RWPE2 (cell line): ENCODE measurements around the gene FAAP20.

Experiments
- ATAC-seq: fragments of 200-7000 bp; cut with Tn5 transposase; 3 replicates; pipeline ENCODE4 v1.9.1; 2021; ENCODE audit warnings: low read depth
- DNase-seq: peaks from one replicate; pipeline ENCODE4 v3.0.0-alpha.2; 2020; ENCODE audit warnings: low spot score
- H3K27ac ChIP-seq: fragments of 450-650 bp; 2 replicates; pipeline ENCODE4 v1.5.1; 2017; ENCODE audit warnings: mild to moderate bottlenecking; ENCODE audit not compliant: poor library complexity, severe bottlenecking
- H3K27me3 ChIP-seq: fragments of 250-450 bp; sonication (Bioruptor Pico); 2 replicates; pipeline ENCODE4 v1.5.1; 2021; ENCODE audit warnings: mild to moderate bottlenecking, moderate library complexity; ENCODE audit not compliant: insufficient read depth, poor library complexity, severe bottlenecking
- H3K36me3 ChIP-seq: fragments of 250-450 bp; sonication (Bioruptor Pico); 2 replicates; pipeline ENCODE4 v1.5.1; 2020; ENCODE audit warnings: low read depth, mild to moderate bottlenecking, moderate library complexity
- H3K4me1 ChIP-seq: fragments of 250-450 bp; sonication (Bioruptor Pico); 2 replicates; pipeline ENCODE4 v1.5.1; 2021; ENCODE audit warnings: mild to moderate bottlenecking, moderate library complexity; ENCODE audit not compliant: insufficient read depth, poor library complexity, severe bottlenecking
- H3K4me3 ChIP-seq: fragments of 250-450 bp; sonication (Bioruptor Pico); 2 replicates; pipeline ENCODE4 v1.5.1; 2021; ENCODE audit warnings: mild to moderate bottlenecking, moderate library complexity; ENCODE audit not compliant: severe bottlenecking
- H3K9me3 ChIP-seq: fragments of 250-450 bp; sonication (Bioruptor Pico); 2 replicates; pipeline ENCODE4 v1.5.1; 2021; ENCODE audit warnings: mild to moderate bottlenecking, moderate library complexity; ENCODE audit not compliant: severe bottlenecking
- TF ChIP-seq, protein P1 (sequence below): fragments of 450-650 bp; IDR thresholded peaks from one replicate; pipeline ENCODE4 v1.5.1; 2017; ENCODE audit warnings: mild to moderate bottlenecking, moderate library complexity; ENCODE audit not compliant: poor library complexity, severe bottlenecking

FAAP20 gene

DNA sequence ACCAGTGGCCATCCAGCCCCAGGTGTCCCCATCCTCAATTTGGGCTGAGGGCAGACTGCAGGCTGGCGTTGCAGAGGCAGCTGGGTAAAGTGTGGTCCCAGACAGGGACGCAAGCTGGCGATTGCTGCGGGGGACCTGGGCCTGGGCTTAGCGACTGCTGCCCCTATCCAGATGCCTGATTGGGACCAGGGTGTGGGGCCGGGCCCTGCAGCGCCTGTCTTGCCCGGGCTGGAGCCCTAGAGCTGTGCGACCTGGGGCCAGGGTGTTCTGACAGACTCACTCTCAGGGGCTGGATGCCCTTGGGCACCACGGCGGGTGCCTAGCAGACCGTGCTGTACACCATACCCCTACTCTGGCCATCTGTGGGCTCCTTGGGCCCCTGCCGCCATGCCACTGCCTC is 16.2 kb upstream of the FAAP20 start:
- Histone ChIP-seq H3K4me1 (peaks cover 23% of the 10 kb centered on the region), H3K27ac (no peak overlapping the region), H3K36me3 (no peaks in the 10 kb centered on the region), H3K27me3 (no peaks in the 10 kb centered on the region), H3K9me3 (no peaks in the 10 kb centered on the region), H3K4me3 (no peak overlapping the region)
- TF ChIP-seq, protein P1, sequence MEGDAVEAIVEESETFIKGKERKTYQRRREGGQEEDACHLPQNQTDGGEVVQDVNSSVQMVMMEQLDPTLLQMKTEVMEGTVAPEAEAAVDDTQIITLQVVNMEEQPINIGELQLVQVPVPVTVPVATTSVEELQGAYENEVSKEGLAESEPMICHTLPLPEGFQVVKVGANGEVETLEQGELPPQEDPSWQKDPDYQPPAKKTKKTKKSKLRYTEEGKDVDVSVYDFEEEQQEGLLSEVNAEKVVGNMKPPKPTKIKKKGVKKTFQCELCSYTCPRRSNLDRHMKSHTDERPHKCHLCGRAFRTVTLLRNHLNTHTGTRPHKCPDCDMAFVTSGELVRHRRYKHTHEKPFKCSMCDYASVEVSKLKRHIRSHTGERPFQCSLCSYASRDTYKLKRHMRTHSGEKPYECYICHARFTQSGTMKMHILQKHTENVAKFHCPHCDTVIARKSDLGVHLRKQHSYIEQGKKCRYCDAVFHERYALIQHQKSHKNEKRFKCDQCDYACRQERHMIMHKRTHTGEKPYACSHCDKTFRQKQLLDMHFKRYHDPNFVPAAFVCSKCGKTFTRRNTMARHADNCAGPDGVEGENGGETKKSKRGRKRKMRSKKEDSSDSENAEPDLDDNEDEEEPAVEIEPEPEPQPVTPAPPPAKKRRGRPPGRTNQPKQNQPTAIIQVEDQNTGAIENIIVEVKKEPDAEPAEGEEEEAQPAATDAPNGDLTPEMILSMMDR: no peak
- DNase-seq (no peak), ATAC-seq (no peak)

DNA sequence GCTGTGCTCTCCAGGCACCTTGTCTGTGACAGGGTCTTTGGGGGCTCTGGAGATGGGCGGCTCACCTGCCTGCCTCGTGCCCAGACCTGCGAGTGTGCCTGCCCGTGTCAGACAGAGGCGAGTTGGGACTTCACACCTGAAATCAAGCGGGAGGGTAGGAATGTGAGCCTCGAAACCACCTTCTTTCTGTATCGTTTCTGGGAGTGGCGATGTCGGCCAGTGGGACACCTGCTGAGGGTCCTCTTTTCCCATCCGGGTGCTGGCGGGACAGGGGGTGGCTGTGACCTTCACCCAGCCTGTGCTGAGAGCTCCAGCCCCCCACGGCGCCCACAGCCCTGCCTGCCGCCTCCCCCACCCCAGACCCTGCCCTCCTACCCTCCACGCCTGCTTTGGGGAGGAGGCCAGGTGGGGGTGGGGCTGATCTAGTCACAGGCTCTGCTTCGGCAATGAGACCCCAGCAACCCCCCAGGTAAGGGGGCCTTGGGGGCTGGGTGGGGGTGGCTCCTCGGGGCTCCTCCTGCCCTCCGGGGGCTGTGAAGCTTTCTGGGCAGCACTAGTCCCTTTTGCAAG is 15.6 kb upstream of the FAAP20 start:
- TF ChIP-seq, protein P1: no peak
- ATAC-seq (no peak), DNase-seq (no peak)
- Histone ChIP-seq H3K27me3 (no peaks in the 10 kb centered on the region), H3K36me3 (no peaks in the 10 kb centered on the region), H3K27ac (peak overlapping the region; percentile 67), H3K9me3 (no peaks in the 10 kb centered on the region), H3K4me1 (peaks cover 23% of the 10 kb centered on the region), H3K4me3 (no peak overlapping the region)

DNA sequence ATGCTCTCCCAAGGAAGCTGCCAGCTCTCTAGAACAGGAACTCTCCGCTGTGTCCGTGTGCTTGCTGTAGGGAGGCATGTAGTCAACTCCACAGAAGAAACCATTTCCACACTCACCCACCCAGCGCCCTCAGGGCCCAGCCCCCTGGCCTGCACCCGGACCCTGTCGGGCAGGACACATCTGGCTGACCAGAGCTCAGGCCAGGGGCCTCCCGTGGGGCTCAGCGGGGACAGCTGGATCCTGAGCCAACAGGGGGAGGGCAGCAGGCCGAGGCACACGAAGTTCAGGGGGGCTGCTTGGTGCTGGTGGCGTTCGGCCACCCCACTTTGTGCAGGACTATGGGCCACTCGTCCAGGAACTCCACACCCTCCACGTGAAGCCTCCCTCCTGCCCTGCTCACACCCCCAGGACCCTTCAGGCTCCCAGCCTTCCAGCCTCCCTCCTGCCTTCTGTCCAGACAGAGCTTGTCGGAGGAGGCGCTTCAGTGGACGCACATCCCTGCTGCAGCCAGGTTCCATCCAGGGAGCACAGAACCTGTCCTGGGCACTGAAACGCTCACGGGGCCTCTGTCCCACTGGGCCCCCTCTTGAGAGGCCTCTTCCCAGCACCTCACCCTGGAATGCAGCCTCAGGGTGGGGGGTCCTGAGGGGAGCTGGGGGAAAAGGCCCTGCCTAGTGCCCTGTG is 15.0 kb upstream of the FAAP20 start:
- TF ChIP-seq, protein P1: no peak
- Histone ChIP-seq H3K36me3 (no peaks in the 10 kb centered on the region), H3K27me3 (no peaks in the 10 kb centered on the region), H3K4me1 (peaks cover 23% of the 10 kb centered on the region), H3K9me3 (no peaks in the 10 kb centered on the region), H3K4me3 (no peak overlapping the region), H3K27ac (peak overlapping the region; percentile 67)
- DNase-seq (no peak), ATAC-seq (no peak)

DNA sequence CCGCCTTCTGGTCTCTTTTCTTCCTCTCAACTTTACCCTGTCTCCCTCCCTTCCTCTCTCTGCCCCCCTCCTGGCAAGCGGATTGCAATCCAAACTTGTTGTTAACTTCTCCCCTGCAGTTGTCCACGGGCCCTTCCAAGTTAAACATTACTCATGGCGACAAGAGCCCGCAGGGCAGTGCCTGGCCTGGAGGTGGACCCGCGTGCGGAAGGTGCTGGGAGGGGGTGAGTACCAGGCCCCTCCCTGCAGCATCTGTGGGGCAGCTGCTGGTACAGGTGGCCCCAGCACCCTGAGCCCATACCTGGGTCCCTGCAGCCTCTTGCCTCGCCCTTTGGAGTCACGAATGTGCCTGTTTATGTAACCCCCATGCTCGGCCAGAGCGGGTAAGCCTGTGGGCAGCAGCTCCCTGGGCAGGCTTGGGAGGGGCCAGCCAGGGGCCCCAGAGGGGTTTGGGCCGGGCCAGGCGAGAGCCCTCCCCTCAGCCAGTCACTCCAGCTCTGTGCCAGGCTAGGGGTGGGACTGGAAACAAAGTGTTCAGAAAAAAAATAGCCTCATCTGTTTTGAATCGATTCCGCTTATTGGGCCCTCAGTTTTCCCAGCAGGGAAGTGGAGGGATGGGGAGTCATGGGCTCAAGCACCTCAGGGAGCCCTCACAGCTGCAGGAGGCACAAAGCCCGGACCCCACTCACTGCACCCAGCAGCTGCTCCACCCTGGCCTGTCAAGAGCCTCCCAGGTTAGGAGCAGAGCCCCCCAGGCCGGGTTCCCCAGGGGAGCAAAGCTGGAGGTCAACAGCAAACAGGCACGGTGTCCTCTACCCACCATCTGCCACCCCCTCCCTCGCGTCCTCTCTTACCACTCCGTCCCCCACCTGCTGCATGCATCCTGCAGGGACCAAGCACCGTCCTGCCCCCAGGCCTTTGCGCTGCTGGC is 14.0 kb upstream of the FAAP20 start:
- peak; percentile 71 for ATAC-seq
- H3K27me3 ChIP-seq: no peaks in the 10 kb centered on the region
- no peak overlapping the region for H3K4me3 ChIP-seq
- peaks cover 23% of the 10 kb centered on the region for H3K4me1 ChIP-seq
- peak overlapping the region; percentile 67 for H3K27ac ChIP-seq
- DNase-seq: peak; percentile 94
- H3K36me3 ChIP-seq: no peaks in the 10 kb centered on the region
- TF ChIP-seq, protein P1: no peak
- no peaks in the 10 kb centered on the region for H3K9me3 ChIP-seq
